ENCODE measurements around the gene RACK1.

- no peak for TF ChIP-seq EZH2phosphoT487 (IDR thresholded peaks at IDR 0.05; ENCODE audit: borderline replicate concordance, low read depth, low read length)
- TF ChIP-seq CTCF (conservative IDR thresholded peaks at IDR 0.05; ENCODE audit: low read length): no peak
These were observed 1.9 kb upstream of the RACK1 start for GRCh38 chr5:181245427-181246275.
